GM19438 (cell line): ENCODE measurements around the gene C10orf143.
"Not testable (repeated sequence)": the region's sequence is repeated elsewhere in the genome, so short reads cannot be mapped to it uniquely, and the experiment has no call there.

Experiments used
- ATAC-seq: cut with Tn5 transposase; IDR thresholded peaks from one replicate; pipeline ENCODE4 v1.9.1; 2021; ENCODE audit warnings: low read depth; ENCODE audit not compliant: unreplicated experiment

C10orf143 gene

DNA sequence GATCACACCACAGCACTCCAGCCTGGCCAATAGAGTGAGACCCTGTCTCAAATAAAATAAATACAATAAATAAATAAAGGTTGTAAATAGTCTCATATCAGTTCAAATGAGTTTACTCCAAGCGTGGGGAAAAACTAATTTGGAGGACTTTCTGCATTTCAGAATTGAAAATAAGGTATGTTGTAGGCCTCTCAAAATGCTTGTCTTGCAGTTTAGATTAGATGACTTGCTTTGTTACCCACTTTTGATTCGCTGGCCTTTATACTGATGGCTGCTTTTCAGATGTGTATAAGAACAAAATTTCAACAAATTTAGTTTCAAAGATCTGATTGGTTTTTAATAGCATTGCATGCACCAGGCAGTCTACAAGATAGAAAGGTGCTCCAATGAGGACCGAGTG is 2.2 kb upstream of the C10orf143 start:
- ATAC-seq, result no peak

DNA sequence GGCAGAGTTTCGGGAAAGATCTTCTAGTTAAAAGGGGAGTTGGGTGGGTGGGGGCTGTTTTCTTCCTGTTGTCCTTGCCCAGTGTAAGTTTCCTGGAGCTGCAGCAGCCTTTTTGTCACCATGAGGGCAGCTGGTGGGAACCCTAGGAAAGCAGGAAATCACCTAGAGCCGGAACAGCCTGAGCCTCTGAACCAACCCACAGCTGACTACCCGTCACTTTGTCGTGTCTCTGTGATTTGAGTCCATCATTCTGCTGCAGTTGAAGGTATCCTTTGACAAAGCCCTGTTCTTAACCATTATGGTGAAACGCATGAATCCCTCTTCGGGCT is 1.2 kb upstream of the C10orf143 start:
- ATAC-seq, result no peak

DNA sequence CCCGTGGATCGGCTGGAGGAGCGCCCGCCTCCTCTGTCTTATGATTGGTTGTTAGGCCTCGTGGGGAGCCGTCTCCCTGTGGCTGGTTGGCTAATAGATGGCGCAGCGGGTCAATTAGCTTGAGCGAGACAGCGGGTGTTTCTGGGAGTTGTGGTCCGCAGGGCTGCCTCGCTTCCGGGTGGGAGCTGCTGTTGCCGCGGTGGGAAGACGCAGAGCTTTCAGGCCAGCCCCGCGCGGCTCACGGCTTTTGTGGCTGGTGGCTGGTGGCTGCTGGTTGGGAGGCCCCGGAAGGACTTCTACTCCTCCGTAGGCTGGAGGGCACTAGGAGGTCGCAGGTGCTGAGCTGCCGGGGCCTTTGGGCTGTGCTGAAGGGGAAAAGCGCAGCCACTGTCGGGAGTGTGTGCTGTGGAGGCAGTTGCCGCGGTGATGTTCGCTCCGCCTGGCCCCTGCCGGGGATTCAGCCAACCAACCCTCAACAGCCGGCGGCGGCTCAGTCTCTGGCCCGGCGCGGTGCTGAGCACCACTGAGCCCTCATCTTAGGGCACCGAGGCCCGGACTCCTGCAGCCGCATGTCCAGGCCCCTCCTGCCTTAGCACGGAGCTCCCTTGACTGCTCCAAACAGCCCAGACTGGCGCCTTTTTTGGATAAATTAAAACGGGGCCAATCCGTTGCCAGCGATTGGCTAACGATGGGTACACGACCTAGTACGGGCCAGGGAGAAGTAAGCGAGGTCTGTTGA is 652 bp upstream of the C10orf143 start:
- peak; percentile 85 for ATAC-seq

DNA sequence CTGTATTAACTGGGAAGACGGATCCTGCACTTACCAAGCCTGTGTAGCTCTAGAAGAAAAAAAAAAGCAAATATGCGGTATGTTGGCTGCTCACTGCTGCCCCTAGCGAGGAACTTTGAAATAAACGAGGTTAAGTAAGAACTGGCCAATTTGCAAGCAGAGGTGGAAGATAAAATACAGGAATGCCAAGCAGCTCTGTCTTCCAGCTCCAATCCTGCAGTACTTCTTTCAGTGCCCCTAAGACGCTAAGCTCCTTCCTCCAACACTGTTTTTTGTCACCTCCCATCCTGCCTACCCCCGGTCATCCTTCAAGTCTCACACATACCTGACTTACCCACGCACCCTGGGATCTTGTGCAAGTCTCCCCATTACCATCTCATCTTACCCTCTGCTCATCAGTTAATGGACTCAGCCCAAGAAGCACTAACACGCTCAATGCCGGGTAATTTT is 809 bp downstream of the C10orf143 start:
- ATAC-seq, result no peak

DNA sequence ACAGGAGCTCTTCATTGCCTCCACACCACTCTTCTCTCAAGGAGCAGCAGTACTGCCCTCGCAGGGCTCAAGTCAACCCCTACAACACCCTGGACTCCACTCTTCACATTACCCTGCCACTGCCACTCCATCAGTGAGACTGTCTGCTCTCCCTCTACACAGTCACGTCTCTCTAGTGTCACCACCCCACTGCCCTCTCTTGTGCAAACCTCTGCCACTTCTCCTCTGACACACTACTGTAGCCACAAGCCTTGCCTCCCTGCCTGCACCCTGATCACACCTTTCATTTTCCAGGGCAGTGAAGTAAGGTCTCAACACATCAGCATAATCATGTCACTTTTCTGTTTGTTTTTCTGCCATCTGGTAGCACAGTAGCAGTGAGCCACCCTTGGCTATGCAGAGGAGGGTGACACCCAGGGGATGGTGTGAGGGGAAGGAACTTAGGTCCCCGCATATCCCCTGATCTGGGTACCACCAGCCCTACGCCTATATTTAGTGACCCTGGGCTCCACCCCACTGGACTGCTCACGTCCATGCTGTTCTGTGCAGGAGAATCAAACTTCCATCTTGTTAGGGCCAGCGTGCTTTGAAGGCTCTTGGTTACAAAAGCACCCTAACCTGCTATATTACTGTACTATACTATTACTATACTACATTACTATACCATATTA is 1.6 kb downstream of the C10orf143 start:
- no peak for ATAC-seq

DNA sequence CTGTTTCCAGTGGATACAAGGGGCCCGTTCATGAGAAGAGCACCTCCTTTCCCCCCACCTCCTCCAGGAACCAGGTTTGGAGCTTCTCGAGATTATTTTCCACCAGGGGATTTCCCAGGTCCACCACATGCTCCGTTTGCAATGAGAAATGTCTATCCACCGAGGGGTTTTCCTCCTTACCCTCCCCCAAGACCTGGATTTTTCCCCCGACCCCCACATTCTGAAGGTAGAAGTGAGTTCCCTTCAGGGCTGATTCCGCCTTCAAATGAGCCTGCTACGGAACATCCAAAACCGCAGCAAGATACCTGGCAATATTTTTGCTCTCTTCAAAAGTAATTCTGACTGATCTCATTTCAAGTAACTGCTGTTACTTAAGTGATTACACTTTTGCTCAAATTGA is 2.5 kb downstream of the C10orf143 start:
- not testable (repeated sequence) for ATAC-seq

DNA sequence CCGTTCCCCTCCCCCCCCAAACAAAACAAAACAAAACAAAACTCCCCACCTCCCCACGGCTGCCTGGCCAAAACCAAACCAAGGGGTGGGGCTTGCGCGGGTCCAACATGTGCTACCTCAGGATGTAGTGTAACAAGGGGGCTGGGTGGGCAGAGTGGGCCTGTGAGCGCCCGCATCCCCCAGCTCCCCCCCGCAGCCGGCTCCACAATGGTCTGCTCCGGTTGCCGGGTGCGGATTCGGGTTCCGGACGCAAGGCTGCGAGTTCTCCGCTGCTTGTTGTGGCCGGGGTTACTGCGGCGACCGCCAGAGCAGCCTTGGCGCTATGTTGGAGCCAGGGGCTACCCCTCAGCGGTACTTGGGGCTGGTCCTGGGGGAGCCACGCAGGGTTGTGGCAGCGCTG is 4.9 kb downstream of the C10orf143 start:
- ATAC-seq, result no peak

DNA sequence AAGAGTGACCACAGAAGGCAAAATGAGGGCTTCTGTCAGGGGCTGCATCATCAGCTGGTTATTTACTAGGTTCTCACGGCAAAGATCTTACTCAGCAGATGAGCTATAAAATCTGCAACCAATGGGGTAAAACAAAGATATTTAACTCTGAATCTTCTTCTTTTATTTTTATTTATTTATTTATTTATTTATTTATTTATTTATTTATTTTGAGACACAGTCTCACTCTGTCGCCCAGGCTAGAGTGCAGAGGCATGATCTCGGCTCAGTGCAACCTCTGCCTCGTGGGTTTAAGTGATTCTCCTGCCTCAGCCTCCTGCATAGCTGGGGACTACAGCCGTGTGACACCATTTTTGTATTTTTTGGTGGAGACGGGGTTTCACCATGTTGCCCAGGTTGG is 11.3 kb downstream of the C10orf143 start:
- no peak for ATAC-seq

DNA sequence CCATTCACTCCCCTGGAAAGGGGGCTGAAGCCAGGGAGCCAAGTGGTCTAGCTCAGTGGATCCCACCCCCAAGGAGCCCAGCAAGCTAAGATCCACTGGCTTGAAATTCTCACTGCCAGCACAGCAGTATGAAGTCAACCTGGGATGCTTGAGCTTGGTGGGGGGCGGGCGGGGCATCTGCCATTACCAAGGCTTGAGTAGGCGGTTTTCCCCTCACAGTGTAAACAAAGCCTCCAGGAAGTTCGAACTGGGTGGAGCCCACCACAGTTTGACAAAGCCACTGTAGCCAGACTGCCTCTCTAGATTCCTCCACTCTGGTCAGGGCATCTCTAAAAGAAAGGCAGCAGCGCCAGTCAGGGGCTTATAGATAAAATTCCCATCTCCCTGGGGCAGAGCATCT is 20.1 kb downstream of the C10orf143 start:
- not testable (repeated sequence) for ATAC-seq

DNA sequence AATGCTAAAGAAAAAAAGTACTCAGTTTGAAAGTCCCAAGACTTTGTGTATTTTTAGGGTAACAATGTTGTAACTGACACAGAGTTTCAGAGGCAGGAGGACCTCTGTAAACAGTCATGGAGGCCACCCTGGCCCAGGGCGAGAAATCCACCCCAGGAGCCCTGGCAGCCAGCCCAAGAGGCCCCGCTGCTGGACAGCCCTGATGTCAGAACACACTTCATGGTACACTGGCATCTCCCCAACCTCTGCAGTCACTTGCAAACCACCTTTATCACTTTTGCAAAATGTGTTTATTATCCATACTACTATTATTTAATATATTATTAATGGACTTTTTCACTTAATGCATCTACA is 30.2 kb downstream of the C10orf143 start:
- ATAC-seq, result no peak

DNA sequence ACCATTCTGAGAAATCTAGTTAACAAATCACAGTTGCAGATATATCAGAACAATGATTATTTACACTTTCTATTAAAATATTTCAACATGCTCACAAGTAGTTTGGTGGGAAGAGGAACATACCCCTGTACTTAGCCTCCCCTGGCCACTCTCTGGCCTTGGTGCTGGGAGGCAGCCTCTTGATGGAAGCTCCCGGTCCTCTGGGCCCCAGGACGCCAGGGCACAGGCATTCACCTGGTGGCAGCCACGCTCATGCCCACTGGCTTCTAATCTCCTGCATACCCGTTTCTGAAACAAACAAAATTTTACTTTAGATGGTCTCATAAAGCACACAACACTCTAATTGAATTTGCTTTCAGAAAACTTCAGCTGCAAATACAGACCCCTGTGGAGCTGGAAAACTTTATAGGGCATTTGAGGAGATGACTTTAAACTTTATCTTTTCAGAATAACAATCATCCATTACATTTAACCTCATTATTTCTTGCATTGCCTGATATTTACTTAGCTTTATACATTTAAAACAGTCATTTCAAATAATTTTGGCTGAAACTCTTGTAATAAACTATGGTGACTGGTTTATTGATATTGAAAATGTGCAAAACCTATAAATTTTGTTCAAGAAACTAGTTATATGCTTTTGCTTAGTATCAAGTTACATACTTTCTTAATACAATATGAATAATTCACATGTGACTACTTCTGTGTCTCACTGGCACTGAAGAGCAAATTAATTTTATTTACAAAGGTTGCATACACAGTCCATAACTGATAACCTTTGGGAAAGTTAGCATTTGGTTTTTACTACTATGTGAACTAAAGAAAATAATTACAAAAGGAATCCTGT is 30.8 kb downstream of the C10orf143 start:
- ATAC-seq, result no peak

DNA sequence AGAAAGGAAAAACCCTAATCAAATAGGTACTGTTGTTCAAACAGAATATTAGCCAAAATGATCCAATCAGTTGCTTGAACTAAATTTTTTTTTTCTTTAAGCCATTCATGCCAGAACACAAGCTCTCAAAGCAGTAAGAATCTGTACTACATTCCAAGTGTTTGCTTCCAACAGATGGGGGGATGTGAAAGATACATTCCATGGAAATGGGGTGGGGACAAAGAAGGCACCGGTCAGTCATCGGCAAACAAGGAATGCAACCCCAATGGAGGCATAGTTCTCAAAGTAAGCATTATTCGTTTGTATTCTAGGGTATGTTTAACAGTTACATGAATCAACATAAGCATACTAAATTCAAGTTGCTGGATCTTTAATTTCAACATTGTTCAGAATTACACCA is 32.5 kb downstream of the C10orf143 start:
- ATAC-seq, result no peak

DNA sequence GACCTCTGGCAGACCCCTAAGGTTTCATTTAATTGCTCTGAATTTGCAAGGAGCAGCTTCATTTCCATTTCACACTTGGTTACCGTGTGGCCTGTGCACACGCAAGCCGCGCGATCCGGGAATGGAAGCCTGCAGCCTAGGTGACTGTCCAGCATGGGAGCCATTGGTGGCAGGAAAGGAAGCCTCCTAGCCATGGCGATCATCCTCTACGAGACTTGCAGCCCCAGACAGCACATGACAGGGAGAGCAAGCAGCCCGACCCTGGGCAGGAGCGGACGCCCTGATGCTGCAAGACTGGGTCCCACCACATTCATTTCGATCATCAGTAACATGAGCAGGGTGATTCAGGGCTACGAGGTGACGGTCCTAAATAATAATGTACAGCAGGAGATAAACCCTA is 33.9 kb downstream of the C10orf143 start:
- ATAC-seq, result no peak

DNA sequence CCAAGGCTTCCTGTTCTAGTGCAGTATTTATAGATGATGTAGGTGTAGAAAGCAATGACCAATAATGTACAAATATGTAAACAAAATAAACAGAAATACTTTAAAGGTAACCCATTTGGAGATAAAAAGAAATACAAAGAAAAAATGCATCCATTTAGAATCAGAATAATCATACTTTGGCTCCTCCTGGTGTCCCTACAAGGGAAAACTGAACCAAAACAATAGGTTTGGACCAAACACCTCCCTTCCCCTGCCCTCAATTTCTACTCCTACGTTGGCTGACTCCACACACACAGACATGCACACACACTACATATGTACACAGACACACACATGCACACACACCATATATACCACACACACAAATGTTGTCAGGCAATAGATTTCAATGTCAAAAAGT is 36.0 kb downstream of the C10orf143 start:
- no peak for ATAC-seq

DNA sequence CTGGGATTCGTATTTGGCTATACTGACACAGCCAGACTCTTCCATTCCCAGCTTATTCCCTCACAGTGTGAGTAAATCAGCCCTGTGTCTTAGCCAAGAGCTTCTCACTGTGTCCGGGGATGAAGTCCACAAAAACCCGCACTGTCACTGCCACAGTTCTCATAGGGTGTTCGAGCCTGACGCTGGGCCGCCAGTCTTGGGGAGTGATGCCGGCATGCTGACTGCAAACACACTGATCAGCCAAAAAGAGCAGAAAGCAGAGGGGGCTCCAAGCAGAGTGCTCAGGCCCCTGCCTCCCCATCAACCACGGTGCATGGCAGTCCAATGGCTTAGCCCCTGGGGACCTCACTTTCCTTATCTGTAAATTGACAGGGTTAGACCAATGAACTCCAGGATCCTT is 36.7 kb downstream of the C10orf143 start:
- ATAC-seq, result no peak

DNA sequence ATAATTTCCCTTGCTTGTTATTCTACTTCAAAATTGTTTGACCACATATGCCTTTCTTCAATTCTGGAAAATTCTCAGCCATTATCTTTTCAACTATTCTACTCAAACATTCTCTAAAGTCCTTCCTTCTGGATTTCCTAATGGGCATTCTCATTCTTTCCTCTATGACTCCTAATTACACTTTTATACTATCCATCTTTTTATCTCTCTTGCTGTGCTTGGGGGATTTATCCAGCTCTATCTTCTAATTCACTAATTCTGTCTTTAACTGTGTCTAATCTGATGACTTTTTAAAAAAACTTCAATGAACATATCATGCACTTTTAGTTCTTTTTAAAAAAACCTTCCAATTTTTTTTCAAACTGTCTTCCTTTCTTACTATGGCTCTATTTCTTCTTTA is 38.4 kb downstream of the C10orf143 start:
- no peak for ATAC-seq

DNA sequence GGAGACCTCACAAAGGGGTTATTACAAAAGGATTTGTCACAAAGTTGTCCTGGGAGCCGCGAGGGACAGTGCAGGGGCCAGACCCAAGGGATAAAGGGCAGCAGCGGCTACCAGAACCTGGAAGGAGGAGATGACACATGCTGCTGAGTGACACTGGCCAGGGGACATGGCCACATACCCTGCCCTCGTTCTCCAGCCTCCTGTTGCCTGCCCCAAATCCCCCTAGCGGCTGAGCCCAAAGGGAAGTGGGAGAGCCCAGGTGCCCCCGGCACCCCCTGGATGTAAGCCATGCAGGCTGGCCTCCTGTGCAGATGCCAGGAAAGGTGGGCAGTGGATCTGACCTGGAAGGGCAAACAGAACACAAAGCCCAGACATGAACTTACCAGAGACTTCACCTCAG is 42.7 kb downstream of the C10orf143 start:
- no peak for ATAC-seq

DNA sequence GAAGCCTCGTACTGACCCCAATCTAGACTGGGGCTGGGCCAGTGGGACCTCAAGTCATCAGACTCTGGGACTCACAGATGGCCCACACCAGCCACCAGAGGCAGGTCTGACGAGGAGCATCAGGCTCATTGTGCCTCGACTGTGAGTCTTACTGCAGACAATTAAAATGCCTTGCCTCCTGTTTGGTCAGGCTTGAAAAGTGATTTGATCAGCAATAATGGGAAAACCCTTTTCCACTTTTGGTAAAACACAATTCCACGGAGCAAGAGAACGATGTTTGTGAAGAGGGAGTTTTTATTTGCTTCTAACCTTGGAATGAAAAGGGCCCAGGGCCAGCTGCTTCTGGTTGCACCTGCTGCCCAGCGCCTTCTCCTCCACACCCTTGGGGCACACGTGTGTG is 43.9 kb downstream of the C10orf143 start:
- no peak for ATAC-seq

DNA sequence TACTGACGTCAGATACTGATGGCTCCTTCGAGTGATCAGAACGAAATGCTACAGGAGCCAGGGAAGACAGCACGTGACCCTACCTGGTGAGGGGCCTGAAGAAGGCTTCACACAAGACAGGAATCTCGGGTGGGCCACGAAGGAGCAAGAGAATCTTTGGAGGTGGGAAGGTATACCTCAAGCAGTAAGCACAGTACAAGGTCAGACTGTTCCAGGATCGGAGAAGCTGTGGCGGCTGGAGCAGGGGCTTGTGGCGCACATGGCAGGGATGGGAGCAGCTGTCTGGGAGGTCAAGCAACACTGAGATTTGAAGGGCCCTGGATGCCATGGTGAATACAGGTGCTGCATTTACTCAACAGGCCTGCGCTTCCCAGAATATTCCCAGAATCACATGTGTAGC is 45.4 kb downstream of the C10orf143 start:
- no peak for ATAC-seq

DNA sequence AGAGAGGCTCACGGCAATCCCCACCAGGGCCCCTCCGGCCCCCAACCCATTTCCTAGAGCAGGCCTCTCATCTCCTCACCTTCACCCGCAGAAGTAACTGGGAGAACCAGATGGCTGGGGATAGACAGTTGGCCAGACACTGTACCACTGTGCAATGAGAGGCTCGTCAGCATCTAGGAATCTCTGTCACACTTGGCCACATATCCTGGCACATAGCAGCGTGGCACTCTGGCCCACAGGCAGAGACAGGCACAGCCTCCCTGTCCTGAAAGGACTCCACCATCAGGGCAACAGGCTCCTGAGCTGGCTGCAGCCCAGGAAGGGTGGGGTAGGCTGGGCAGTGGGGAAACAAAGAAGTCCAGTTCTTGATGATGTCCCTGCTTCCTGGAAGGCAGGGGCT is 45.8 kb downstream of the C10orf143 start:
- no peak for ATAC-seq

DNA sequence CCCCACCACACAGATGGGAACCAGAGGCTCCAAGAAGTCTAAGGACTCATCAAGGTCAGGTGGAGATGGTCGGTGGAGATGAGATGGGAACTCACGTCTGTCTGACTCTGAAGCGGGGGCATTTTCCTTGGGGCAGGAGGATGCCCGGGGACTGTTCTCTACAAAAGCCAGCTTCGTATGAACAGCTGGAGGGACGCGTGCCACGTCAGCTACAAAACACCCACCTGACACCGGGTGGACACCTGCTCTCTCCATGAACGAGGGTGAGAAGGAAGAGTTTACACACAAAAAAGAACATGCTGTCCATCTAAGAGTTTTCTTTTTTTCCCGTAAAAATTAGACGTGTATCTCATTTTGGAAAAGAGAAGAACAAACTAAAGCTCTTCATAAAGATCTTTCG is 47.7 kb downstream of the C10orf143 start:
- no peak for ATAC-seq

DNA sequence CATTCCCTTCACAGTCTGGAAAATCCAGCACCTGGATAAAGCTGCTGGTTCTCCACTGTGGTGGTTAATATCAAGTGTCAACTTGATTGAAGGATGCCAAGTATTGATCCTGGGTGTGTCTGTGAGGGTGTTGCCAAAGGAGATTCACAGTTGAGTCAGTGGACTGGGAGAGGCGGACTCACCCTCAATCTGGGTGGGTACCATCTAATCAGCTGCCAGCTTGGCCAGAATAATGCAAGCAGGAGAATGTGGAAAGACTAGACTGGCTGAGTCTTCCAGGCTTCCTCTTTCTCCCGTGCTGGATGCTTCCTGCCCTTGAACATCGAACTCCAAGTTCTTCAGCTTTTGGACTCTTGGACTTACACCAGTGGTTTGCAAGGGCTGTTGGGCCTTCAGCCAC is 48.4 kb downstream of the C10orf143 start:
- no peak for ATAC-seq
